Jurkat, Clone E6-1 (cell line): Measurements from ENCODE around the gene TFAP2A.
A peak's percentile ranks its signal among the peaks of the same experiment; 100 is the strongest.

Source experiments
- DNase-seq: peaks from one replicate; pipeline ENCODE4 v3.0.0-alpha.2; 2011; ENCODE audit warnings: low read depth, low spot score
- H3K4me3 ChIP-seq: 2 replicates; pipeline ENCODE4 v1.5.1; 2011; ENCODE audit warnings: mild to moderate bottlenecking, low read length, control low read depth, moderate library complexity

TFAP2A gene

DNA sequence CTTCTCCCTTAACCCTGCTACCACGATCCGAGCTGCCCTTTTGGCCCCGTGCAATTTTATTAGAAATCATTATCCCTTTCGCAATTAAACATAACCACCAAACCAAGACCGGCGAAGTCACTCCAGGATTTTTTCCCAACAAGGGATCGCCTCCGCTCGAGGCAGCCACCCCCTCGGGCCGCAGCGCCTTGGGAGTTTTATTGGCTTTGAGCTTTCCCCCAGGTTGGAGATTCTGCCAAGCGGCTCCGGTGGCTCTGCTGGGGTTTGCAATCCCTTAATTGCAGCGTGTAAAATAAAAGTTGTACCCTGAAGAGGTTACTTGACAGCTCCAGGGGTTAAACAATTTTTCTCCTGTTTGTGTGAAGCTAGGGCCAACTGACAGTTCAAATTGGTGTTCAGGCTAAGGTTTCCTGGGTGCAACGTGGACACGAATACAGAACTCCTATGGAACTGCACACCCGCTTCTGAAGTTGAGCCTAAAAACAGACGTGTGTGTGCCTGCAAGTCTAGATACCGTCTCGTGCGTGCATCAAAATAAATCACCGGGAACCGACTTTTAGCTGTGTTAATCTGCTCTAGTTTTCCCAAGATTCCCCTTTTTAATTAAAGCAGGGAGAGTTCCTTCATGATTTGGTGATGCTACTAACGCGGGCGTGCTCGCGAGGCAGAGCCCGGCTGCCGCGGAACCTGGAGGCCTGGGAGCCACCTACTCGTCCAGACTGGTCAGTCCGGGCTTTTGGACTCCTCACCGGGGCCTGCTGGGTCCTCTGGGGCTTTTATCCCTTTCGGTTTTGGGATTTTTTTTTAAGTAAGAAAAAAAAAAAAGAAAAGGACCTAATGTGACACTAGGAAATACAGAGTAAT is 975 bp upstream of the TFAP2A start:
- H3K4me3 ChIP-seq = no peak overlapping the region

GRCh38 chr6:10413850-10414738 is 780 bp downstream of the TFAP2A start:
- H3K4me3 ChIP-seq = no peak overlapping the region
- DNase-seq = no peak

More for the DNA sequence above, 975 bp upstream of the TFAP2A start:
- no peak for DNase-seq

DNA sequence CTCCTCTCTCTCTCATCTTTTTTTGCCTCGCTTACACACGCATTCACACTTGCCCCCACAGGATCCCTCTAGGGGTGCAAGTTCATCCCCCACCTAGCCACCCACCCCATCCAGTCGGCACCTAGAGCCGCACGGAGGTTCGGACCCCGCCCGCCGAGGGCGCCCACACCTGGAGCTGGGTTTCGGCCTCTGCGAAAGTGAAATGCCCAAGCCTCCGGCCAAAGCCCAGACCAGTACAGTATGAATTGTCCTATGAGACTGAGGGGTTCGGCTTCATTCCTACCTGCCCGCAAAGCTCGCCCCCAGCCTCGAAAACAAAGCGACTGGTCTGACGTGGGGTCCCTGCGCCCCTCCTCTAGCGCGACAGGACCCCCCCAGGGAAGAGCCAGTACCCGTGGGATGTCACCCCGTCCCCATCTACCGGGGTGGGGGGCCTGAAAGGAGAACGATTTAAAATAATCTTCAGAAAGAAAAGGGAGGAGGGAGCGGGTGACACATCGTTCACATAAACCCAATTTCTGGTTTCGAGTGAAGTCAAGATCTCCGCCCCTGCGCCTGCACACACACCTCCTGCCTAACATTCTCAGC is 1.5 kb downstream of the TFAP2A start:
- no peak for DNase-seq

GRCh38 chr6:10412461-10413261 is 2.2 kb downstream of the TFAP2A start:
- peak overlapping the region; percentile 47 for H3K4me3 ChIP-seq
- DNase-seq = no peak

More for the DNA sequence above, 1.5 kb downstream of the TFAP2A start:
- H3K4me3 ChIP-seq = no peak overlapping the region

GRCh38 chr6:10411971-10412460 is 2.9 kb downstream of the TFAP2A start:
- H3K4me3 ChIP-seq = peak overlapping the region; percentile 47
- peak; percentile 28 for DNase-seq

DNA sequence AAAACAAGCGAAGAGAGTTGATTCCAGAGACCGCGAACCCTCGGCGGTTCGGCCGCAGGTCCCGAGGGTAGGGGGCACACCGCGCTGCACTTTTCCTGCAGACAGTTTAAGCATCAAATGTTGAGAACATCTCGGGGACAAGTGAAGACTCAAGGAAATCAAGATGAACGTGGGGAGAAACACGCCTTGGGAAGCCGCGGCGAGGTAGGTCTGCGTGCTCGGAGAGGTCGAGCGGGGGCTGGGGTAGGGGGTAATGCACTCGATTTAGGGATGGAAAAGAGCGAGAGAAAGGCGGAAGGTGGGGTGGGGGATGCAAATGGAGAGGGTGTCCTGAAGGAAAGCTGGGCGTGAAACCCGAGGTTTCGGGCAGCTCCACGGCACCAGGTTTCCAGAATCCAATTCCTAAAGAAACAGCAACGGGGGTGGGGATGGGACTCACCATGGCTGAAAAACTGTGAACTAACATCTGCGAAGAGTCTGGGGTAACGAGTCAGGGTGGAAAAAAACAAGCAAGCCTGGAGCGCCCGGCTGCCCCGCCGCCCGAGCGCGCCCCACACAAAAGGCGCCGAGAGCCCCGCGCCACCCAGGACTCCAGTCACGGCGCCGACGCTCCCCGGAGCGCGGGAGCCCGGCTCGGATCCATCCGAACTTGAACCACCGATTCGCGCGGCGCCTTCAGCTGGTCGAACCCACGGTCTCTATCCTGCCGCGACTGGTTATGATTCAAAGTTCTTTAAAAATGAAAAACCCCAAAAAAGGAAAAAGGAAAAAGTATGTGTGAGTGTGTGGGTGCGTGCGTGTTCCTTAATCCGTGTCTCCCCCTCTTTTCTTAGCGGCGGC is 3.5 kb downstream of the TFAP2A start:
- H3K4me3 ChIP-seq = peak overlapping the region; percentile 47
- DNase-seq = no peak

GRCh38 chr6:10410207-10411050 is 4.4 kb downstream of the TFAP2A start:
- no peak for DNase-seq
- no peak overlapping the region for H3K4me3 ChIP-seq

- H3K4me3 ChIP-seq = no peak overlapping the region
- DNase-seq = no peak
Observed at GRCh38 chr6:10409731-10410206, 5.1 kb downstream of the TFAP2A start.

DNA sequence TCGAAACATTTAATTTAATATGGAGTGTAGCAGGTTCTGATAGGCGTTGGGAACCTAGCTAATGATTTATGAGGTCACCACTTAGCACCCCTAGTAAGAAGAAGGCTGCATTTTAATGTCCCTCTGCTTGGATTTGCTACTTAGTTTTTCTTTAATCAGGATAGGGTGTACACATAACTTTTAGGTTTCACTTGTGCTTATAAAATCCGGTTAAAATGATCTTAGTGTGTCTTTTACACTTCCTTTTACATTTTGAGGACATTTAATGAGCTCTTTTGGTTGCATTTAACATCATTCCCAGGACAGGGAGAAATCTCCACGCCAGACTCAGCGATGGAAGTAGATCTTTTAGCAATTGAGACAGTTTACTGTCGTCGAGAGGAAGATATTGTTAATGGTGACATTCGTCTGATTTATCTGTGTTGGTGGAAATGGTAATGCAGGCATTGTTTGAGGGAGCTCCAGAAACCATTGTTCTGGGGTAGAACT is 5.6 kb downstream of the TFAP2A start:
- no peak for DNase-seq
- no peak overlapping the region for H3K4me3 ChIP-seq

DNA sequence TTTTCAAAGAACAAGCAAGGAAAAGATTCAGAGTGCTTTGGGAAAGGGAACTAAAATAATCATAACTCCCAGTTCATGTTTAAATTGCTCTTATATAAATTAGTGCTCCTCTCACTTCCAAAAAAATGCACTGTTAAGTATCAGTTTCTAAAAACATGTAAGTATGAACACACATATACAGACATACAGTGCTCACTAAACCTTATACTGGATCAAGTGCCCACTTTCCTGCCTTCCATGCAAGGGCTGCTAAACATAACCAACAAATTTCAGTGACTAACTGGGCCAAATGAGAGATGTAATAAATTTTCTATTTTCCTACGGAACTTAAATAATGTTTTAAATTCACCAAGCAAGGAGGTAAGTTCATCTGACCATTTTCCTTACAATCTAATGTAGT is 6.4 kb downstream of the TFAP2A start:
- DNase-seq = no peak
- no peak overlapping the region for H3K4me3 ChIP-seq

GRCh38 chr6:10407674-10408054 is 7.2 kb downstream of the TFAP2A start:
- no peak overlapping the region for H3K4me3 ChIP-seq
- DNase-seq = no peak

DNA sequence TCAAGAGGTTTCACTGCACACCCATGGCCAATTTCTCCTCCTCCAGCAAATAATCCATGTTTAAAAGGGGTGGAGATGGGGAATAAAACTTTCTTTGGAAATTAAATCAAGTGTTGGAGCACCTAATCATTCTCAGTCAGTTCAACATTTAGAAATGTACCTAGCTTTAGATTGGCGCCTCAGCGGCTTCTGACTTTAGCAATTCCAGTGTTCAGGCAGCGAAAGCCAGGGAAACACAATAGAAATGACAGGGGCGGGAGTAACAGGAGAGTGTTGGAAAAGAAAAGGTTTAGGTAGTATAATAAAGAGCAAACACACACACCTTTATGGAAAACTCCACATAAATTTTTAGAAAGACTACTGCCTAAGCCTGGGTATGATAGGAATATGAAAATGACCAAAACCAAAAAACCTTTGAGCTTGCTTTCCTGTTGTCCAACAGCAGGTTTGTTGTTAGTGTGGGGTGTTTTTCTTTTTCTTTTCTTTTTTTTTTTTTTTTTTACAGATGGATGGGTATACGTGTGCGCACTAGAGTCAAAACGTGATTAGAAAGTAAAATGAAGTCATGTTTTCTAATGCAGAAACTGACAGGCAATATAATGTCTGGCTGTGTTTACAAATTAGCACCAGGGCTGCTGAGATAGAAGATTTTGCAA is 7.7 kb downstream of the TFAP2A start:
- no peak for DNase-seq
- H3K4me3 ChIP-seq = no peak overlapping the region

DNA sequence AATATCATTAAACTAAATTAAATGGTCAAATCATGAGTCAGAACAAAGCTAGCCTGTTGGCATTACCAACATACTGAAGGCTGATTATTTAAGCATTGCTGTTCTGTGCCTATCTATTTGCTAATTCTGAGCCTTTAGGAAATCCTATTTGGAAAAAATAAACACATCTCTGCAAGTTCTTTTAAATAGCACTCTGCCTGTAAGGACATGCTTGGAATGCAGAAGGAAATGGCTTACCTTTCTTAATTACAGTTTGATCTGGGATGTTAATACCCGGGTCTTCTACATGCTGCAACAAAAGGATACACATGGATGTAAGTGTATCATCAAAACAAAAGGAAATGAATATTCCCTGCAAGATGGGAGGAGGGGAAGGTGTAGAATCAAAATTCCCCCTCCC is 8.3 kb downstream of the TFAP2A start:
- no peak overlapping the region for H3K4me3 ChIP-seq
- DNase-seq = no peak

- no peak overlapping the region for H3K4me3 ChIP-seq
- DNase-seq = no peak
Observed at GRCh38 chr6:10405513-10405900, 9.4 kb downstream of the TFAP2A start.

DNA sequence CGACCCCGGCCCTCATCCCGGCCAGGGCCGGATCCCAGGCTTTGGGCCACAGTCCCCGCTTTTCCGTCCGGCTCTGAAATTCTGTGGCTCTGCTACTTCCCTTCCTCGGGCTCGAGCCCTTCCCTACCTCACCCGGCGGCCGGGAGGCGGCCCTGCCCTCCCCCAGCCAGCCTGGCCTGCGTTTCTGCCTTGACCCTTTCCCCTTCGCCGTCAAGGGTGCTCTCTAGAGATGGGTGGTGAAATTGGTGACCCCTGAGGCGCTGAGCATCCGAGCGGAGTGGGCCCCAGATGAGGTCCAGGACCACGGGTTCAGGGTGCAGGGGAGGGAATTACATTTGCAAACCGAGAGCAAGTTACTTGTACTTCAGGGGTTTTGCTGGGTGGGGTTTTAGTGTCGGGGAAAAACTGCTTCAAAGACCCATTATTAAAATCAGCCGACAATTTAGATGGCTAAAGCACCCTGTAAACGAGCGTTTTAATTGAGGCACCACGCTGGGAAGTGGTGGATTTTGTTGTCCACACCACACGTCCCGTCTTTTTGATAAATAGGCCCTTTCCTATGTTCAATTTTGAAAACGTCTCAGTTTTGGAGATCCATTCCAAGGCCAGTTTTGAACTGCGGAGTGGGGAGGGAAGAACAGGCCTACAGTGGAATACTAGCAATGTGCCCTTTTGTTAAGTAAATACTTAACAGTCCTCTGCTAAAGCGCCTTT is 9.9 kb downstream of the TFAP2A start:
- no peak overlapping the region for H3K4me3 ChIP-seq
- DNase-seq = no peak
